Rectal smooth muscle tissue (tissue), 1 donor: ENCODE data around the gene COPS4.
"Not testable (repeated sequence)": the region's sequence is repeated elsewhere in the genome, so short reads cannot be mapped to it uniquely, and the experiment has no call there.

Experiments
- H3K27ac ChIP-seq: one replicate; pipeline ENCODE4 v1.7.0; 2013; ENCODE audit warnings: low read depth, low read length, inconsistent platforms
- H3K27me3 ChIP-seq: one replicate; pipeline ENCODE4 v1.7.0; 2013; ENCODE audit warnings: low read length; ENCODE audit not compliant: control insufficient read depth, insufficient read depth
- H3K36me3 ChIP-seq: one replicate; pipeline ENCODE4 v1.7.0; 2013; ENCODE audit warnings: low read length; ENCODE audit not compliant: control insufficient read depth, insufficient read depth
- H3K4me1 ChIP-seq: one replicate; pipeline ENCODE4 v1.7.0; 2013; ENCODE audit warnings: low read length; ENCODE audit not compliant: control insufficient read depth, insufficient read depth
- H3K4me3 ChIP-seq: one replicate; pipeline ENCODE4 v1.7.0; 2013; ENCODE audit warnings: low read length
- H3K9ac ChIP-seq: one replicate; pipeline ENCODE4 v1.7.0; 2013; ENCODE audit warnings: low read length

The COPS4 gene

DNA sequence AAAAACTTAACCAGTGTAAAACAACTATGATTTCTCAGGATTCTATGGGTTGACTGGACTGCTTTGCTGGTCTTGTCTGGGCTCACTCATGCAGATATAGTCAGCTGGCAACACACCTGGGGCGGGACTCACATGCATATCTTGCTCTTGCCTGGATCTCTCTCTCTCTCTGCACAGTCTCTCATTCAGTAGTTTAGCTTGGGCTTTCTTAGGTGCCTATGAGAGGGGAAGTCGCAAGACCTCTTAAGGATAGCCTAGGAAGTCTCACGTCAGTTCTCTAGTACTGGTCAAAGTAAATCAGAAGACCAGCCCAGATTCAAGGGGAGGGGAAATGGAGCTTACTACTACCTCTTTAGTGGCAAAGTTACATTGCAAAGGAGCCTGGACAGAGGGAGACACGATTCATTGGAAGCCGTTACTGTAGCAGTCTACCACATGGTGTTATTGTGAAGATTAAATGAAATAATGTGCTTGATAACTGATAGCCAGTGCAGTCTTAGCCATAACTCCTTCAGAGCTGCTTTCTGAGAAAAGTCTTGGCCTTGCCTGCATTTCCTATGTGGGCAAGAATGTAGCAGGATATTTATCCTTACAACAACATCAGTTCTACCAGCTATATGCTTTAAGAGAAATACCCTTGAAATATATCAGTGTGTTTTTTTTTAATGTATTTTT is 2.1 kb downstream of the COPS4 start:
- H3K4me3 ChIP-seq: no peak overlapping the region
- H3K9ac ChIP-seq: no peak overlapping the region
- H3K27ac ChIP-seq: no peak overlapping the region

DNA sequence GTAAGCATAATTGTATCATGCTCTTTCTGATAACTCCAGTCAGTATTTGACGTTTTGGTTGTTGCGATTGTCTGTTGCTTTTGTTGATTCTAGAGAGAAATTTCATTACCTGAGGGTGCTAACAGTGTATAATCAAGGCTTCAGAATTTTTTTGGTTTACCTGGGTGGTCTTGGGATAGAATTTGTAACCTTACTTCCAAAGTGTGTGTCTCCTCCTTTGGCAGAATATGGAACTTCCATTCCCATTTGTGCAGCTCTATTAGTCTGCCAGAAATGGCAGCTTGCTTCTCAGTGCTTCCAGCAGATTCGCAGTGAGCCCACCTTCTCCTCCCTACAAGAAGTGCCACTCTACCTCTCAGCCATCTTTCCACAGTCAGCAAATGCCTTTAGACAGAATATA is 5.3 kb downstream of the COPS4 start:
- H3K9ac ChIP-seq: no peak overlapping the region
- no peak overlapping the region for H3K27ac ChIP-seq
- H3K4me1 ChIP-seq: peaks cover 8% of the 10 kb centered on the region
- no peaks in the 10 kb centered on the region for H3K27me3 ChIP-seq
- H3K4me3 ChIP-seq: no peak overlapping the region
- no peaks in the 10 kb centered on the region for H3K36me3 ChIP-seq

More for the DNA sequence above, 2.1 kb downstream of the COPS4 start:
- Histone ChIP-seq H3K36me3 (no peaks in the 10 kb centered on the region), H3K27me3 (no peaks in the 10 kb centered on the region), H3K4me1 (peaks cover 8% of the 10 kb centered on the region)

DNA sequence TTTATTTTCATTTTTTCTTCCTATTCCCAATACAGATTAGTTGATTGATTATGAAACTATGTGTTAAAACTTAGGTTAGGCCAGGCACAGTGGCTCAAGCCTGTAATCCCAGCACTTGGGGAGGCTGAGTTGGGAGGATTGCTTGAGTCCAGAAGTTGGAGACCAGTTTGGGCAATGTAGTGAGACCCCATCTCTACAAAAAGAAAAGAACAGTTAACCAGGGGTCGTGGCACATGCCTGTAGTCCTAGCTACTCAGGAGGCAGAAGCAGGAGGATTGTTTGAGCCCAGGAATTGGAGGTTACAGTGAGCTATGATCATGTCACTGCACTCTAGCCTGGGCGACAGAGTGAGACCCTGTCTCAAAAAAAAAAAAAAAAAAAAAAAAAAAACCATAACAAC is 8.2 kb downstream of the COPS4 start:
- H3K27ac ChIP-seq, H3K27me3 ChIP-seq, H3K9ac ChIP-seq, H3K4me1 ChIP-seq, H3K4me3 ChIP-seq, H3K36me3 ChIP-seq: not testable (repeated sequence)

DNA sequence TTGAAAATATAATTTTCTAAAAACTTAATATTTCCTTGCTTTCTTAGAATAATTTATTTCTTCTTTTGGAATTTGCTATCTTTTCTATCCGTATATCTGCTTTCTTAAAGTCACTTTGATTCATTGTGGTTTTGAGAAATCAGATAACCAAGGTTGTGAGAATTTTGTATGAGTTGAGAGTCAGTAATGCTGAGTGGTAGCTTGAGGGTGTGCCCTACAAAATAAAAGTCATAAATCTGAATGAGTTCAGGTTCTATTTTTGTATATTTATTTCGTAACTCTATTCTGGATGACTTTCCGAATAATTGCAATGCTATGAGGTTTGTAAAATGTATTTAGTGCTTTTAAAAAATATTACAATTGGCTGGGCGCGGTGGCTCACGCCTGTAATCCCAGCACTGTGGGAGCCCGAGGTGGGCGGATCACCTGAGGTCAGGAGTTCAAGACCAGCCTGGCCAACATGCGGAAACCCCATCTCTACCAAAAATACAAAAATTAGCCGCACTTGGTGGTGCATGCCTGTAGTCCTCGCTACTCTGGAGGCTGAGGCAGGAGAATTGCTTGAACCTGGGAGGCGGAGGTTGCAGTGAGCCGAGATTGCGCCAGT is 8.9 kb downstream of the COPS4 start:
- Histone ChIP-seq H3K27ac (no peak overlapping the region), H3K4me1 (no peaks in the 10 kb centered on the region), H3K4me3 (no peak overlapping the region), H3K27me3 (no peaks in the 10 kb centered on the region), H3K36me3 (no peaks in the 10 kb centered on the region), H3K9ac (no peak overlapping the region)

DNA sequence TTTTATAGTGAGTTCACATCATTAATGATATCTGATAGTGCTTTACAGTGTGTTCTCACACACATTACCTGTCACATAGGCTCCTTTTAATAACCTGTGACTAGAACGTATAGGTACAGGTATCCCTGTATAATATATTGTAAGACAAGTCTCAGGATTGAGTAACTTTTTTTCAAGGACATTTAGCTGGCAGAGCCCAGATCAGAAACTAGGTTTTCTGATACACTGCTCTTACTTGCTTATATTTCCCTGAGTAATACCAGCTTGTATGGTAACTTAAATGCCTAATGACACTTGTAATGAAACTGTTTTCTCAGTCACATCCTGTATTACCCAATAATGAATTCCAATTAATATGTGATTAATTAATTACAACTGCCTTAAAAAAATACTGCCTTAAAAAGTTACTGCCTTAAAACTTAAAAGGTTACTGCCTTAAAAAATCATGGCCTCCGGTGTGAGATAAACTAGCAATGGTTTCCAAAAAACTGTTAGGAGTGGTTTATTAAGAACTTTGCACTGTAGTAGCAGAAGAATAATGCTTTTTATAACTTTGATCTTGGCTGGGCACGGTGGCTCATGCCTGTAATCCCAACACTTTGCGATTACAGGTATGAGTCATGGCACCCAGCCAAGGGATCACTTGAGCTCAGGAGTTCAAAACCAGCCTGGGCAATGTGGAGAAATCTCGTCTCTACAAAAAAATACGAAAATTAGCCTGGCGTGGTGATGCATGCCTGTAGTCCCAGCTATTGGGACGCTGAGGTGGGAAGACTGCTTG is 11.9 kb downstream of the COPS4 start:
- no peak overlapping the region for H3K9ac ChIP-seq
- H3K27me3 ChIP-seq: no peaks in the 10 kb centered on the region
- no peak overlapping the region for H3K4me3 ChIP-seq
- H3K27ac ChIP-seq: no peak overlapping the region
- H3K4me1 ChIP-seq: no peaks in the 10 kb centered on the region
- H3K36me3 ChIP-seq: no peaks in the 10 kb centered on the region

DNA sequence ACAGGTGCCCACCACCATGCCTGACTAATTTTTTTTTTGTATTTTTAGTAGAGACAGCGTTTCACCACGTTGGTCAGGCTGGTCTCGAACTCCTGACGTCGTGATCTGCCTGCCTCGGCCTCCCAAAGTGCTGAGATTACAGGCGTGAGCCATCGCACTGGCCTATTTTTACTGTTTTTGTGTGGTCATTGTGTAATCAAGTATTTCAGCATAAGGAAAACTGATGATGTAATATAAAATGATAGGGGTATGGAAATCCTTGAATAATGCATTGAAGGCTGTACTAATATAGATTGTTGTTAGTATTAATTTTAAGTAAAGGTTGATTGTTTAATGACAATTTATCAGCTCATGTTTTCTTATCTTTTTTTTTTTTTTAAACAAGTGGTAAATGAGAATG is 13.8 kb downstream of the COPS4 start:
- H3K36me3 ChIP-seq, H3K27me3 ChIP-seq, H3K27ac ChIP-seq, H3K4me1 ChIP-seq, H3K9ac ChIP-seq, H3K4me3 ChIP-seq: not testable (repeated sequence)

DNA sequence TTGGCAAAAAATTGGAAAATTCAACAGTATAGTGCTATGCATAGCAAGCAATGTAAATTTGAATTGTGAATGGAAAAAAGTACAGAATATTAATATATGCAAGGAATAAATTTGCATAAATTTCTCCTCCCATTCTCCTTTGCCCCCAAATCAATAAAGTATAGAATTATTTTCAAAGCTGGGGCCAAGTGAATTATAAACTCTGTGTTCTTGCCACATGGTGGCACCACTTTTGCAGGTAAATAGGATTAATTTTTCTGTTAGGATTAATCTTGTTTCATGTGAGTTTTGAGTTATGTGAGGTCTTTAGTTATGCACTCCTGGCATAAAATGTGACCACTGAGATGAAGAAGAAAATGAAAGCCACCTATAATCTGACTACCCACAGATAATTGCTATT is 19.9 kb downstream of the COPS4 start:
- Histone ChIP-seq H3K4me3 (no peak overlapping the region), H3K9ac (no peak overlapping the region), H3K36me3 (peaks cover 5% of the 10 kb centered on the region), H3K4me1 (no peaks in the 10 kb centered on the region), H3K27ac (no peak overlapping the region), H3K27me3 (no peaks in the 10 kb centered on the region)

DNA sequence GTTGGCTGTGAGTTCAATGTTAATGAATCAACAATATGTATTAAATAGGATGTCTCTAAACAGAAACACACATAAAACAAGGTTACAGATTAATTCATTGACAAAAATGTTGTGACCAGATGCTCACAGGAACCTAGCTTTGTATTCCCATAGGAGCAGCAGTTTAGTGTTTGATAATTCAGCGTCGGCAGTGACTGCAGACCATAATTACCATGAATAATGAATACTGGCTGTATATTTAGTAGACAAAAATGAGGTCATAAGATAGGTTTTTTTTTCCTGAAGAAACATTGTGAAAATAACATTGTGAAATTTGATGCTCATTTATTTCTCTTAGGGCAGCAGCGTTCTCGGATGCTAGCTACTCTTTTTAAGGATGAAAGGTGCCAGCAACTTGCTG is 27.8 kb downstream of the COPS4 start:
- no peaks in the 10 kb centered on the region for H3K4me1 ChIP-seq
- peaks cover 10% of the 10 kb centered on the region for H3K36me3 ChIP-seq
- no peak overlapping the region for H3K27ac ChIP-seq
- H3K27me3 ChIP-seq: no peaks in the 10 kb centered on the region
- no peak overlapping the region for H3K4me3 ChIP-seq
- no peak overlapping the region for H3K9ac ChIP-seq

DNA sequence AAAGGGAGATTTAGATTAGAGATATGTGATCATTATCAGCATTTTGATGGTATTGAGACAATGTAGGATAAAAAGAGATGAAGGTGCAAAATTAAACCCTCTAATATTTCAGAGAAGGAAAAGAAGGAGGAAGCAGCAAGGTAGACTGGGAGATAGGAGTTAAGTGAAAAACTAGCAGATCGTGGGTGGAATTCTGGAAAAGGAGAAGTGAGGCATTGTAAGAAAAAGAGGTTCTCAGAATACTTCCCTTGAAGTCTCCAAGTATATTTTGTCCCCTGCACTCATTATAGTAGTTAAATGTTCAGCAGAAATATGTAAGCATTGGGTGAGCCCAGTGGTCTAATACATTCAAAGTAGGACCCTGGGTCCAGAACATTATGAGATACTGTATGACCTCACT is 30.3 kb downstream of the COPS4 start:
- Histone ChIP-seq H3K9ac (no peak overlapping the region), H3K27me3 (no peaks in the 10 kb centered on the region), H3K27ac (no peak overlapping the region), H3K4me1 (no peaks in the 10 kb centered on the region), H3K36me3 (peaks cover 21% of the 10 kb centered on the region), H3K4me3 (no peak overlapping the region)

DNA sequence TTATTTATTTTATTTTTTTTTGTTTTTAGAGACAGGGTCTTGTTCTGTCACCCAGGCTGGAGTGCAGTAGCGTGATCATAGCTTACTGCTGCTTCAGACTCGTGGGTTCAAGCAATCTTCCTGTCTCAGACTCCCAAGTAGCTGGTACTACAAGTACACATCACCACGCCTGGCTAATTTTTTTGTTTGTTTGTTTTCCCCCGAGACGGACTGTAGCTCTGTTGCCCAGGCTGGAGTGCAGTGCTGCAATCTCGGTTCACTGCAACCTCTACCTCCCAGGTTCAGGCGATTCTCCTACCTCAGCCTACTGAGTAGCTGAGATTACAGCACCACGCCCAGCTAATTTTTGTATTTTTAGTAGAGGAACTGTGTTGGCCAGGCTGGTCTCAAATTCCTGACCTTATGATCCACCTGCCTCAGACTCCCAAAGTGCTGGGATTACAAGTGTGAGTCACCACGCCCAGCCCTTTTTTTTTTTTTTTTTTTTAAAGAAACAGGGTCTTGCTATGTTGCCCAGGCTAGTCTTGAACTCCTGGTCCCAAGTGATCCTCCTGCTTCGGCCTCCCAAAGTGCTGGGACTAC is 32.2 kb downstream of the COPS4 start:
- Histone ChIP-seq H3K27me3 (no peaks in the 10 kb centered on the region), H3K4me1 (no peaks in the 10 kb centered on the region), H3K9ac (no peak overlapping the region), H3K36me3 (peaks cover 22% of the 10 kb centered on the region), H3K4me3 (no peak overlapping the region), H3K27ac (no peak overlapping the region)

DNA sequence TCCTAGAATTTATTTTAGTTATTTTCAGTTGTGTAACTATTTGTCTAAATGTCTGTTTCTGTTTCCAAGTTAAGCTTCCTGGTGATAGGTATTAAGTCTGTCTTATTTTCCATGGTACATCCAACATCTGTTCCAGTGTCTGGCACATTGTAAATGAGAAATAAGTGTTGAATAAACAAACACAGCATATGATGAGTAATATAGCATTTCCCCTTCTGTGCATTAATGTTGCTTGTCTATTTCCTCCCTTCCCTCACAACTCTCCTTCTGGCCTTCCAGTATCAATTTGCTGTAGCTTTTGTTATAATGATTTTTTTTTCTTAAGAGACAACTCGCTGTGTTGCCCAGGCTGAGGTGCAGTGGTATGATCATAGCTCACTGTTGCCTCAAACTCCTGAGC is 36.1 kb downstream of the COPS4 start:
- H3K4me3 ChIP-seq: no peak overlapping the region
- no peak overlapping the region for H3K27ac ChIP-seq
- H3K9ac ChIP-seq: no peak overlapping the region
- H3K36me3 ChIP-seq: peaks cover 16% of the 10 kb centered on the region
- peaks cover 3% of the 10 kb centered on the region for H3K4me1 ChIP-seq
- no peaks in the 10 kb centered on the region for H3K27me3 ChIP-seq

DNA sequence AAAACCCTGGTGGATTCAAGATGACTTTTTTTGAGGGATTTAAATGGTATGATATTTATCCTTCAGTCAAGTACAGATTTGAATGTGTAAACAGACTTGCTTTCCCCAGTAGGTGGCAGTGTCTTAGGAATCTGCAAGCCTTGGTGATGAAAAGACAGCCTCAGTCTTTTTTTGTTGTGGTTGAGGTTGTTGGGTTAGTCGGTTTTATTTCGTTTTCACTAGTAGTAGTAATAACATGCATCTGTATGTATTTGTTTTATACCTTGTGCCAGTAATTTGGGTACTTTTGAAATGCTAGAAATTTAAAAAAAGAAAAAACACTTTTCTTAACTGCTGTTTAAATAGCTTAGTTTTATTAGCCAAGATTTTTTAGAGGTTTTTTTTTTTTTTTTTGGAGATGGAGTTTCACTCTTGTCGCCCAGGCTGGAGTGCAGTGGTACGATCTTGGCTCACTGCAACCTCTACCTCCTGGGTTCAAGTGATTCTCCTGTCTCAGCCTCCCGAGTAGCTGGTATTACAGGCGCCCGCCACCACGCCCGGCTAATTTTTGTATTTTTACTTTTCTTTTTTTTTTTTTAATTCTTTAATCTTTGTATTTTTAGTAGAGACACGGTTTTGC is 39.2 kb downstream of the COPS4 start:
- H3K27ac ChIP-seq: no peak overlapping the region

More for the DNA sequence above, 39.2 kb downstream of the COPS4 start:
- Histone ChIP-seq H3K36me3 (peaks cover 6% of the 10 kb centered on the region), H3K9ac (no peak overlapping the region), H3K27me3 (no peaks in the 10 kb centered on the region), H3K4me1 (peaks cover 3% of the 10 kb centered on the region), H3K4me3 (no peak overlapping the region)
